PFSK-1 (cell line): Measurements from ENCODE around the gene RYR1. TPM values are rescaled to one million over a fixed set of nuclear protein-coding genes. Genes with fewer than 3 reads are reported as not detected.

Experiments used
- FOXP2 ChIP-seq: optimal IDR thresholded peaks from 2 replicates; pipeline ENCODE3; 2011; ENCODE audit warnings: borderline replicate concordance, control low read depth, inconsistent platforms; ENCODE audit not compliant: insufficient read depth; ENCODE audit errors: extremely low read length, extremely low read depth
- POLR2AphosphoS5 ChIP-seq: IDR thresholded peaks from 2 replicates; pipeline ENCODE4 v1.6.1; 2012; ENCODE audit warnings: low read depth, mild to moderate bottlenecking, control low read depth, low read length, moderate library complexity
- SIN3A ChIP-seq: IDR thresholded peaks from 2 replicates; pipeline ENCODE4 v1.6.1; 2012; ENCODE audit warnings: mild to moderate bottlenecking, low read length, moderate library complexity, borderline replicate concordance; ENCODE audit not compliant: insufficient read depth
- TAF1 ChIP-seq: IDR thresholded peaks from 2 replicates; pipeline ENCODE4 v1.6.1; 2012; ENCODE audit warnings: low read length, control low read depth, borderline replicate concordance; ENCODE audit not compliant: insufficient read depth
- polyA plus RNA-seq: library from polyadenylated mRNA; unstranded; fragments of >200 nt; gene quantifications from one replicate; pipeline ENCODE4 v1.2.1, GENCODE V29; 2012; ENCODE audit warnings: low read depth, missing spikeins; ENCODE audit not compliant: insufficient read length
- TF ChIP-seq, protein P1 (sequence below), 2 experiments: IDR thresholded peaks; 2 replicates each; pipeline versions ENCODE4 v1.6.1 to v1.8.0; 2011 to 2012; ENCODE audit warnings: low read depth in 2 of 2, low read length in 2 of 2, control low read depth in 1 of 2, inconsistent platforms in 1 of 2, mild to moderate bottlenecking in 1 of 2, moderate library complexity in 1 of 2; ENCODE audit not compliant: insufficient read depth in 1 of 2

The RYR1 gene
- polyA plus RNA-seq = 0.09 TPM

DNA sequence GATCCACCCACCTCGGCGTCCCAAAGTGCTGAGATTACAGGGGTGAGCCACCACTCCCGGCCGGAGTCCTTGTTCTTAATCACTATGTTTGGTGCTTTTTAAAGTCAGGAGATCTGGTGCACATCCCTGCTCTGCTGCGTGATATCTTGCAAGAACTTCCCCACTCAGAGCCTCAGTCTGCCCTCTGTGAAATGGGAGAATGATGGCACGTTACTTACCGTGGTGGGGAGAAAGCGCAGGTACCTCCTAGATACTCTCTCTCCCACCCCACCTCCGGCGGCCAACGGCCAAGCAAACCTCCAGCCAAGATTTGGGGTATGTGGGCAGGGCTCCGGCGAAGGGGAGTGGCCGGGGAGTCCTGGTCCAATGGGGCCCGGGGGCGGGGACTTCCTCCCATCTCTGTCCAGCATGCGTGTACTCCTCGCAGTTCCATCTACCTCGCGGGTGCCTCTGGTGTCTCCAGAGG lies at the start of gene RYR1:
Gene RYR1, plus strand, starts transcription at position 424 of the 466 bp plus-strand sequence. CDS start 139 bp downstream, outside the sequence.
- TF ChIP-seq FOXP2 (no peak), SIN3A (no peak), POLR2AphosphoS5 (no peak), TAF1 (no peak)
- TF ChIP-seq, protein P1, sequence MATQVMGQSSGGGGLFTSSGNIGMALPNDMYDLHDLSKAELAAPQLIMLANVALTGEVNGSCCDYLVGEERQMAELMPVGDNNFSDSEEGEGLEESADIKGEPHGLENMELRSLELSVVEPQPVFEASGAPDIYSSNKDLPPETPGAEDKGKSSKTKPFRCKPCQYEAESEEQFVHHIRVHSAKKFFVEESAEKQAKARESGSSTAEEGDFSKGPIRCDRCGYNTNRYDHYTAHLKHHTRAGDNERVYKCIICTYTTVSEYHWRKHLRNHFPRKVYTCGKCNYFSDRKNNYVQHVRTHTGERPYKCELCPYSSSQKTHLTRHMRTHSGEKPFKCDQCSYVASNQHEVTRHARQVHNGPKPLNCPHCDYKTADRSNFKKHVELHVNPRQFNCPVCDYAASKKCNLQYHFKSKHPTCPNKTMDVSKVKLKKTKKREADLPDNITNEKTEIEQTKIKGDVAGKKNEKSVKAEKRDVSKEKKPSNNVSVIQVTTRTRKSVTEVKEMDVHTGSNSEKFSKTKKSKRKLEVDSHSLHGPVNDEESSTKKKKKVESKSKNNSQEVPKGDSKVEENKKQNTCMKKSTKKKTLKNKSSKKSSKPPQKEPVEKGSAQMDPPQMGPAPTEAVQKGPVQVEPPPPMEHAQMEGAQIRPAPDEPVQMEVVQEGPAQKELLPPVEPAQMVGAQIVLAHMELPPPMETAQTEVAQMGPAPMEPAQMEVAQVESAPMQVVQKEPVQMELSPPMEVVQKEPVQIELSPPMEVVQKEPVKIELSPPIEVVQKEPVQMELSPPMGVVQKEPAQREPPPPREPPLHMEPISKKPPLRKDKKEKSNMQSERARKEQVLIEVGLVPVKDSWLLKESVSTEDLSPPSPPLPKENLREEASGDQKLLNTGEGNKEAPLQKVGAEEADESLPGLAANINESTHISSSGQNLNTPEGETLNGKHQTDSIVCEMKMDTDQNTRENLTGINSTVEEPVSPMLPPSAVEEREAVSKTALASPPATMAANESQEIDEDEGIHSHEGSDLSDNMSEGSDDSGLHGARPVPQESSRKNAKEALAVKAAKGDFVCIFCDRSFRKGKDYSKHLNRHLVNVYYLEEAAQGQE (IDR thresholded peaks at IDR 0.05; ENCODE audit: insufficient read depth in 1 of 2, low read depth in 2 of 2, low read length in 2 of 2) = no peak

DNA sequence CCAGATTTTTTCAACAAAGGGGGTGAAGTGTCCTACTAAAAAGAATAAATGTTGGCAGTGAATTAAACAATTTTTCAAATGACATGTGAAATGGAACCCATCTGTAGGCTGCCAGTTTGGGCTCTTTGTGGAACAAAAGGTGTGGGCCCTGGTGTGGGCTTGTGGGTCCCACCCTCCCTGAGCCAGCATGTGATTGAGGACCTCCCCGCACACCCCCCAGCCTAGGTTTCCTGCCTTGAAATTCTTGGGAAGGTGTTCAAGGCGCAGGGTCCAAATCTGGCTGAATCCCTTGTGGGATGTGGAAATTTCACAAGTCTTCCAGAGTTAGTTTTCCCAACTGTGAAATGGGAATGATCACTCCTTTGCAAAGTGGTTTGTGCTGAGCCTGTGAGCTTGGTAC lies 49.7 kb upstream of the RYR1 start:
- TF ChIP-seq TAF1 = no peak
- no peak for TF ChIP-seq FOXP2
- no peak for TF ChIP-seq SIN3A
- no peak for TF ChIP-seq POLR2AphosphoS5
- TF ChIP-seq, protein P1 (IDR thresholded peaks at IDR 0.05; ENCODE audit: insufficient read depth in 1 of 2, low read depth in 2 of 2, low read length in 2 of 2) = no peak

DNA sequence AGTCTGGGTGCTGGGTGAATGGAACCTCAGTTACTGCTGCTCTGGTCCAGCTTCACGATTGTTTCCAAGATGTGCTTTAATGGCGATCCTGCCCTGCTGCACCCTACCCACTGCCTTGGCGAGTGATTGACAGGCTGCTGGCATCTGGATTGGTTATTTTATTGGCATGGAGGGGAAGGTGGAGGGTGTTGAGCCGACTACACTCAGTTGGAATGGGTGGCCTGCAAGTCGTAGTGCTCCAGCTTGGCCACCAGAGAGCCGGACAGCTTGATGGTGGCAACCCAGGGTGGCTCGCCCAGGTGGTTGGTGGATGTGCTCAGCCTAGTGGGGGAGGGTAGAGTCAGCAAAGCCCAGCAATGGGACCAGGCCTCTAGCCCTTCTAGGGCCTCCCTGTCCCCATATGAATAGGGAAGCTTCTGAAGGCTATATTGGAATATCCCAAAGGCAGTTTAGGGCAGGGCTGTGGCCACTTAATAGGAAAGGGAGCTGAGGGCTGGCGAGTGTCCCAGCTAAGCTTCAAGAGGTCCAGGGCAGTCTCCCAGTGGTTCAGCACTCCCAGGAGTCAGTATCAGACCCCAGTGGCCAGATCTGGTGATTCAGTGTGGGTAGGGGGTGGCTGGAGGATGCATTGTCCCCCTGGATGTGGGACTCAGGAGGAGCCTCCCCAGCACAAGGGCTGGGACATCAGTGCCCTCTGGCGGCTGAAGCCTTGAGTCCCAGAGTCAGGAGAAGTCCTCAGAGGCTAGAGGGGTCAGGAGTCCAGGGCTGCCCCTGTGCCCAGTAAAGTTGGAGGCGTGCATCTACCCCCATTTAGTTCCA lies 49.1 kb upstream of the RYR1 start:
- no peak for TF ChIP-seq SIN3A
- TF ChIP-seq FOXP2 = no peak
- TF ChIP-seq TAF1 = no peak
- TF ChIP-seq, protein P1 (IDR thresholded peaks at IDR 0.05; ENCODE audit: insufficient read depth in 1 of 2, low read depth in 2 of 2, low read length in 2 of 2) = no peak
- no peak; the same call in 1 of the 2 replicates for TF ChIP-seq POLR2AphosphoS5

DNA sequence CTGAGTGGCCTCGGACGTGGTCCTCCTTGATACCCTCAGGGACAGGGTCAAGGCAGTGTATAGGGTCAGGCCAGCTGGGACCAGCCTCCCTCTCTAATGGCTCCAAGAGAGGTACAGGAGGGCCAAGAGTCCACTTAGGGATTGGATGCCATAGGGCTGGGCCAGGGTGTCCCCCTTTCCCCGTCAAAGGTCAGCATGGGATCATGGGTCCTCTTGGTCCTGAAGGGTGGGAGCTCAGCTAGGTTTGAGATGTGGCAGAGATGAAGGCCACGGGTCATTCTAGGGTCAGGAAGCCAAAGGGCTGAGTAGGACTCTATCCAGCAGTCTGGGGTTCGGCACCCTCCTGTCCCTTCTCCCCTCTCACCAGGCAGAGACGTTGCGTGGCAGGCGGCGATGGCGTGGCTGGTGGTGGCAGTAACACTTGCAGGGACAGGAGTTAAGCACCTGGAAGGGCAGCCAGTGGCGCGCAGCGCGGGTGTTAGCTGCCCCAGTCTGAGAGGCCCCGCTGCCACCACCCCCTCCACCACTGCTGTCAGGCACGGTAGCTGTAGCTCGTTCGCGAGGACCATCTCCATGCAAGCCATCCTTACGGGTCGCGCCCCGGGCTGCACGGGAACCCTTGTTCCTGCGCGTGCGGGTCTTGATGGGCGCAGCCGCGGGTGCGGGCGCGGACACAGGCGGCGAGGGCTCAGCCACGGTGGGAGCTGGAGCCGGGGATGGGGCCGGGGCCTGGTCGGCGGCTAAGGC lies 48.3 kb upstream of the RYR1 start:
- TF ChIP-seq POLR2AphosphoS5 (peak; percentile 10; the same call in 1 of the 2 replicates), SIN3A (no peak)

DNA sequence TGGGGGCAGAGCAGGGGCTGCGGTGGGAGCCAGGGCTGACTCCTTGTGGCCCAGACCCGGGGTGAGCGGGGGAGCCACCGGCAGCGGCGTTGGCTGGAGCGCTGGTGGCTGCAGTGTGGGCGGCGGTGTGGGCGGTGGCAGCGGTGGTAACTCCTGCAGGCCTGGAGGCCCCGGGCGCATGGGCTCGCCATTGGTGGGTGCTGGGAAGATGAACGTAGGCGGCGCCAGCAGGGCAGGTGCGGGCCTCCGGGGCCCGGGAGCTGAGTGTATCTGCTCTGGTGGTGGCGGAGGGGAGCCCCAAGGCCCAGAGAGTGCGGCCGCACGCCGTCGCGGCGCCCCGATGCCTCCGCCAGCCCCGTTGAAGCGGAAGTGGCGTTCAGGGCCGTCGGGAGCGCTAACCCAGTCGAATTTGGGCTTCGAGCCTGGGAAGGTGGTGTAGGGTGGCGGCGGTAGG lies 47.7 kb upstream of the RYR1 start:
- TF ChIP-seq, protein P1 (IDR thresholded peaks at IDR 0.05; ENCODE audit: insufficient read depth in 1 of 2, low read depth in 2 of 2, low read length in 2 of 2) = no peak
- TF ChIP-seq TAF1 (no peak), SIN3A (no peak), POLR2AphosphoS5 (no peak), FOXP2 (no peak)
